Esophagus muscularis mucosa (tissue), 3 donors: ENCODE measurements around the gene LEUTX.

ENCODE experiments used
- POLR2A ChIP-seq: fragments of 450-650 bp; IDR thresholded peaks from one replicate; pipeline ENCODE4 v1.6.1; 2017; ENCODE audit warnings: antibody characterized with exemption, moderate library complexity, mild to moderate bottlenecking, low read depth
- POLR2AphosphoS5 ChIP-seq, 2 donors: sonication (generic); formaldehyde crosslinking; IDR thresholded peaks; one replicate each; pipeline ENCODE4 v1.6.1; 2017; ENCODE audit warnings: antibody characterized with exemption in 2 of 2
- TF ChIP-seq, protein P1 (sequence below), 3 experiments: fragments of 200-600 bp in 2 of 3; fragments of 450-650 bp in 1 of 3; sonication (generic) in 2 of 3; IDR thresholded peaks; one replicate each; pipeline ENCODE4 v1.5.1; 2017 to 2019; ENCODE audit warnings: antibody characterized with exemption in 3 of 3, mild to moderate bottlenecking in 2 of 3, moderate library complexity in 1 of 3

DNA sequence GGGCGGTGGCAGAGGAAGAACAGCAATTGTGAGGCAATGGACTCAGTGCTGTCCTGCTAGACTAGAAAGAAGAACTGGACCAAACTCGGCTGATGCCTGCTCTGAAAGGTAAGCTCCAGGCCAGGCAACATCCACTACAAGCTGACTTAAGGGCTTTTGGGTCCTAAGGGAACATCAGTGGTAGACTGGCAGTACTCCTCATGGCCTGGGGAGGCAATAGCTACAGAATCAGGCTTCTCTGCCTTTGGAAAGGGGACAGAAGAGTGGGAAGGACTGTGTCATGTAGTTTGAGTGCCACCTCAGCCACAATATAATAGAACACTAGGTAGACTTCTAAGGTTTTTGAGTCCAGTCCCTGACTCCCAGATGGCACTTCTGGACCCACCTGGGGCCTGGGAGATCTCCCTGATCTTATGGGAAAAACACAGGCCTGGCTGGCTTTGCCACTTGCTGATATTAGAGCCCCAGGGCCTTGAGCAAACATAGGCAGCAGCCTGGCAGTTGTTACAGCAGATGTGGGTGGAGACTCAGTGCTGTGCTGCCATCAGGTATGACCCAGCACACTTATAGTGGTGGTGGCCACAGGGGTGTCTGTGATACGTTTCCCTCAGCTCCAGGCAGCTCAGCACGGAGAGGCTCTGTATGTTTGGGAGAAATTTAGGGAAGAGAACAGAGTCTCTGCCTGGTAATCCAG is 31.7 kb upstream of the LEUTX start:
- TF ChIP-seq, protein P1, sequence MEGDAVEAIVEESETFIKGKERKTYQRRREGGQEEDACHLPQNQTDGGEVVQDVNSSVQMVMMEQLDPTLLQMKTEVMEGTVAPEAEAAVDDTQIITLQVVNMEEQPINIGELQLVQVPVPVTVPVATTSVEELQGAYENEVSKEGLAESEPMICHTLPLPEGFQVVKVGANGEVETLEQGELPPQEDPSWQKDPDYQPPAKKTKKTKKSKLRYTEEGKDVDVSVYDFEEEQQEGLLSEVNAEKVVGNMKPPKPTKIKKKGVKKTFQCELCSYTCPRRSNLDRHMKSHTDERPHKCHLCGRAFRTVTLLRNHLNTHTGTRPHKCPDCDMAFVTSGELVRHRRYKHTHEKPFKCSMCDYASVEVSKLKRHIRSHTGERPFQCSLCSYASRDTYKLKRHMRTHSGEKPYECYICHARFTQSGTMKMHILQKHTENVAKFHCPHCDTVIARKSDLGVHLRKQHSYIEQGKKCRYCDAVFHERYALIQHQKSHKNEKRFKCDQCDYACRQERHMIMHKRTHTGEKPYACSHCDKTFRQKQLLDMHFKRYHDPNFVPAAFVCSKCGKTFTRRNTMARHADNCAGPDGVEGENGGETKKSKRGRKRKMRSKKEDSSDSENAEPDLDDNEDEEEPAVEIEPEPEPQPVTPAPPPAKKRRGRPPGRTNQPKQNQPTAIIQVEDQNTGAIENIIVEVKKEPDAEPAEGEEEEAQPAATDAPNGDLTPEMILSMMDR (IDR thresholded peaks at IDR 0.05) = no peak
- TF ChIP-seq POLR2AphosphoS5 (IDR thresholded peaks at IDR 0.05) (no peak), POLR2A (no peak)
